GM18517 (cell line): ENCODE data around the gene KCNIP4.

ENCODE experiments used
- ATAC-seq: cut with Tn5 transposase; IDR thresholded peaks from one replicate; pipeline ENCODE4 v1.9.1; 2021; ENCODE audit warnings: mild to moderate bottlenecking, moderate library complexity; ENCODE audit not compliant: unreplicated experiment

The KCNIP4 gene

DNA sequence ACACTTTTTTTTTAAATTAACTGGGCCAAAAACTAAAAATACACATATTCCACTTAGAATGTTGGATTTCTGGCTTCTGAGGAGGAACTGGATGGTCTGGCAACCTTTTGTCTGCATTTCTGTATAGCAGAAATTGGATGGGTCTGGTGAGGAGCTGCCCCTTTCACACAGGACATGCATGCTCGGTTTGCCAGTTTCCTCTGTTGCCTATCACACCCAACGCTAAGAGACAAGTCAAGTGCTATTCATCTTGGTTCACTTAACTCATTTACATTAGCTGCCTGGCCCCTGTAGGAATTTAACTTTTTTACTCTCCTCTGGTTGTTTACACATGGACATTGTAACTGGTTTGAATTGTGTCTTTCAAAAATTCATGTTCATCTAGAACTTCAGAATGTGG, 1052.6 kb downstream of the KCNIP4 start:
- no peak for ATAC-seq

DNA sequence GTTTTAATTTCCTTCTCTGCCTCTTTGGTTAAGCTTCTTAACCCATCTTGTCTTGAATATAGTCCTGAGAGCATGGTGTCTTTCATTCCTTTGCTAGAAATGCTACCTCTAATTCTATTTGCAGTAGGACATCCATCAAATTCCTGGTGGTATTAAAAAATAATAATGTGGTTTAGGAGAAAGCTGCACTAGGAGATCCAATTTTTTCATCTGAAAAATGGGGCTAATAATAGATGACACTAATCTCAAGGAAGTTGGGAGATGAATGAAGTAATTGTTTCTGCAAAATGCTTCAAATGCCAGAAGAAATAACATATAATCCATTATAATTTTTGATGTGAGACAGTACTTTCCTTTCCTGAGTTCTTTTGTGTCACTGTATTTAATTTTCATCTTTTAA, 1053.4 kb downstream of the KCNIP4 start:
- ATAC-seq: no peak

DNA sequence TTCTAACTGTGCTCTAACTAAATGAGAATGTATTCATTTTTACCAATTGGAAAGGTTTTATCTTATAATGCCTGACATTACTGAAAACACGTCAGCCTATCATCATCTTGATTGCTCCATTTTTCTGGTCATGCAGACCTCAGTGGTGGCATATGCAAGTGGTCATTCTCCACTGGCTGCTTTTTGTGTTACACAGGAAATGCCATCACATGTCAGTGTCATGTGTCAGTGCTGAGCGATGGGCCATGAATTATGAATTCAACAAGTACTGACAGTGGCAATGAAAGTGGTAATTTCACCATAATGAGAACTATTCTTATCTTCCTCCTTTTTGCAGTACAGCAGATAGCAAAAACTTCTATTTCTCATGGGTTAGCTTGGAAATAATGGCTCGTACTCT, 1057.8 kb downstream of the KCNIP4 start:
- ATAC-seq: no peak

DNA sequence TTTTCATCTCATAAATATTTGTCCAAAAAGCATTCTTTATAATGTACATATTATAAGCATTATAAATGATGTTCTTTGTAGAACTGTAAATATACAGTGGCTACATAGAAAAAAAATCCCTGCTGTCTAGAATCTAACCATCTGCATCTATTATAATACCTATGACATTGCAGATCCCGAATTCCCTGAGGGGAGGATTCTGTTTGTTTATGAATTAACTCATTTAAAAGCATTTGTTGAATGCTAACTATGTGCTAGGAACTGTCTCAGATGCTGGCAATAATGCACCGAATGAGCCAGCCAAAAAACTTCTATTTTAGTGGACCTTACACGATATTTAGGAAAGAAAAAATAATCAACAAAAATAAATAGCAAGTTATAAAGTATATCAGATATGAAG, 1058.7 kb downstream of the KCNIP4 start:
- no peak for ATAC-seq

DNA sequence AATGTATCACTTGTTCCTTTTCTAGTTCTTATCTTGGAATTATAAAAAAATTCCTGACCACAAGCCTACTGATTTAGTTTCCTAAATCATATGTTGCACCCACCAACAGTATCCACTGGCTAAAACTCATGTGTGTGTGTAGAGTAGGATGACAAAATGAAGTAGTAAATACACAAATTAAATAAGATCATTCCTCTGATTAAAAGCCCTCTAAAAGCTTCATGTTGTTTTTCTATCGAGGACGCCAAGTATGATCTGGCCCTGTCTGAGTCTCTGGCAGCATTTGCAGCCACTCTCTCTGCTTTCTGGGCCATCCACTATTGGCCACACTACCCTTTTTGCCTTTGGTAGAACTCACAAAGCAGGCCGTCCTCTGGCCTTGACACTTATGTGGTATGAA, 1064.9 kb downstream of the KCNIP4 start:
- no peak for ATAC-seq

DNA sequence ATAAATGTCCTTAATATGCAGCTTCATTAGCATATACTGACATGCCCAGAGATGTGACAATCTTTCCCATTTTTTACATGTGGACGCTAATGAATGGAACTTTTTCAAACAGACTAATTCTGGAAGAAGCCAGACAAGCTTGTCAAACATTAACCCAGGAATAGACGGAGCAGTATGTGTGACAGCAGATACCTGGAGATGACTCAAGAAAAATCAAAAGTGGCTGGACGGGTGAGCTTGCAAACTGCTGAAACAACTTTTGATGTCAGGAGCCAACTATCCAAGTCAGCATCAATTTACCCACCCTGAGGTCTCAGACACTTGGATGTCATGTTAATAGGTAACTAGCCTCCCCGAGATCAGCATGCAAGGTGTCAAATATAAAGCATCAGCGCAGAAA, 1065.3 kb downstream of the KCNIP4 start:
- no peak for ATAC-seq

DNA sequence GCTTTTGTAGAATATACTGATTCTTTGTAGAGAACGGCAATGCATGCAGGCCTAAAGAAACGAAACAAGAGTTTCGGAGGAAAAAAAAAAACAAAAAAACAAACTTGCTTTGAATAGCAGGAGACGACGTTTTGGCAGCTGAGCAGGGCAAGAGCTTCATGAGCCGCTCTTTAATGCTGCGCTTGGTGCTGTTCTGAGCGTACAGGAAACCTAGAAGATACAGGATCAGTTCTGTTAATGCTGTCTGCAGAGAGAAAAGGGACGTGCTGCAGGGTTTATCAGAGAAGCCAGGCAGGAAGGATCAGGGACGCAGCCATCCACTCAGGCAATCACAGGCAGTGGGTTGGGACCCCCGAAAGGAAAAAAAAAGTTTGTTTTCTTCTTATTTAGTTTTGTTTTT, 1066.1 kb downstream of the KCNIP4 start:
- no peak for ATAC-seq

DNA sequence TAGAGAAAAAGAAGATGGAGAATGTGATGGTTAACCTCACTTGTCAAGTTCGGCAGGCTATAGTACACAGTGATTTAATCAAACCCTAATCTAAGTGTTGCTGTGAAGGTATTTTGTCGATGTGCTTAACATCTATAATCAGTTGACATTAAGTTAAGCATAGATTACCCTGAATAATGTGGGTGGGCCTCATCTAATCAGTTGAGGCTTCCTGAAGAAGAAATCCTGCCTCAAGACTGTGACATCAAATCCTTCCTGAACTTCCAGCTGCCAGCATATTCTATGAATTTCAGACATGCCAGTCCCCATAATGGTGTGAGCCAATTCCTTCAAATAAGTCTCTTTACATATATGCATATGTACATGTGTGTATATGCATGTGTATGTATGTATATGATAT, 1066.9 kb downstream of the KCNIP4 start:
- no peak for ATAC-seq

DNA sequence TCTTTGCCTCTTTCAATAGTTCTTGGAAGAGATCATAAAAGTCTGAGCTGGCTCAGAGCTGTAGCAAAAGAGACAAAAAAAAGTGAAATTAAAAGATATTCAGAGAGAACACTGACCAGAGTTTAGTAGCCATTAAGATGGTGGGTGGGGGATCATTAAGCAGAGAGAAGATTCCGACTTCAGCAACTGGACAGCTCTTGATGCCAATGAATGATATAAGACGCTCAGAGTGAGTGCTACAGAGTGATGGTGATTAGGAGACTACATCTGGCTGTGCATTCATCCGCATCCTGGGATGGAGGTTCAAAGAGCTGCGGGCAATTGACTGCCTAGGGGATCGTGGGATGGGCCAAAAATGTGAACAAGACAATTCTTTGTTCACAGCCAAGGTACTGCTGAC, 1069.8 kb downstream of the KCNIP4 start:
- no peak for ATAC-seq

DNA sequence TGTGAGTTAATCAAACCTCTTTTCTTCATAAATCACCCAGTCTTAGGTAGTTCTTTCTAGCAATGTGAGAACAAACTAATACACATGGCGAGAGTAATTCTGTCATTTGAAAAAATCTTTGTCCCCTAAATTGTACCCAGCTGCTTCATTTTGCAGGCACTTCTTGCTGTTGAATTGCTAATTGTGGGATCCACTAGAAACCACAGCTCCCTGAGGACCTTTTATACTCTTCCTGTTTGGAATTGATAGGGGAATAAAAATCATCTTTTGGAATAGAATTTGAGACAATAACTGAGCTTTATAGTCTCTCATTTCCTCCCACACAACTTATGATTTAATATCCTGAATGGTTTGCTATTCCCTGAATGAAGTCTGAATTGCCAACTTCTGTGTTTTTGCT, 1078.1 kb downstream of the KCNIP4 start:
- no peak for ATAC-seq

DNA sequence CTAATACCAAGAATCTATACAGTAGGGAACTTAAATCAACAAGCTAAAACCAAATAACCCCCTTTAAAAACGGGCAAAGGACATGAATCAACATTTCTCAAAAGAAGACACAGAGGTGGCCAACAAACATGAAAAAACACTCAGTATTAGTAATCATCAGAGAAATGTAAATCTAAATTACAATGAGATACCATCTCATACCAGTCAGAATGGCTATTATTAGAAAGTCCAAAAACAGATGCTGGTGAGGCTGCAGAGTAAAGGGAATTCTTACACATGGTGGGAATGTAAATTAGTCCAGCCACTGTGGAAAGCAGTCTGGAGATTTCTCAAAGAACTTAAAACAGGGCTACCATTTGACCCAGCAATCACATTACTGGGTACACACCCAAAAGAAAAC, 1080.5 kb downstream of the KCNIP4 start:
- no peak for ATAC-seq

DNA sequence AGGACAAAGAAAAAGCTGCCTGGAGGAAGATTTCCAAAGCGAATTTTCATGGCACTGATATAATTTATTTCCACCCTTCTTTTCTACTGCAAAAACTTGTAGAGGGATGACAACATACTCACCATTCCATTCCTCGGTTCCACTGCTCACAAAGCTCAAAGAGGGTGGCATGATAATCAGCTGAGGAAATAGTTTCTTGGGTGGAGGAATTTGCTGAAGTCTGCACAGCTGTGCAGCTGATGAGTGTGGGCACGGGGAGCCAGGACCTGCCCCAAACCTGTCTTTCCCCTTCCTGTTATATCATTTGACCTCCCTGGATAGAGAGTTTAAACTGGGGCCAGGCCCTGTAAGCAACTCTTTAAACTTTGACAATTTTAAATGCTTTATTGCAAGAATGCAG, 1087.7 kb downstream of the KCNIP4 start:
- no peak for ATAC-seq

DNA sequence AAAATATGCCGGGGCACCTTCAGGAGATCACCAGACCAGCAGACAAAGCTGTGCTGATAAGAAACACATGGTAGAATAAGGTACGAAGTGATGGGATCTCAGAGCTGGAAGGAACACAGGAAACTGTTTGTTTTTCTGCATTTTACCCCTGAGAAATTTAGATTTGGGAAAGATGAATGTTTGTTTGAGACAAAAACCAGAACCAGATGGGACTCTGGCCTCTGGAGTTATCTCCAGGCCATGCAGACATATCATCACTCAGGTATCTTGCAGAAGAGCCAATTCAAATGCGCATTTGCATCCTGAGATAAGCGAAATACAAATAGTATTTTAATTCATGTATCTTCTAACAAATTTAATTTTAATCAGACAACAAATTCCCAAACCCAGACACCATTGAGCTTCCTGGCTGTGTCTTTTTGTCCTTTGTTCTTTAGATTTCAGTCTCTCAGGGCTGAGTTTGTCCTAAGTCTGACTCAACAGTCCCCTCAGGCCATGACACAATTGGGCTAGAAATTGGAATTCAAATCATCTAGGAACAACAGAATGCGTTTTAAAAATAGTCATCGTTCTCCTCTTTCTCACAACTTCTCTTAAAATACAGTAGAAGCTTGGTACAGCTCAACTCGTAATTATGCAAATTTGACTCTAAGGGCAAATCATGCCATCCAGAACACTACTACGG, 1089.3 kb downstream of the KCNIP4 start:
- ATAC-seq: no peak

DNA sequence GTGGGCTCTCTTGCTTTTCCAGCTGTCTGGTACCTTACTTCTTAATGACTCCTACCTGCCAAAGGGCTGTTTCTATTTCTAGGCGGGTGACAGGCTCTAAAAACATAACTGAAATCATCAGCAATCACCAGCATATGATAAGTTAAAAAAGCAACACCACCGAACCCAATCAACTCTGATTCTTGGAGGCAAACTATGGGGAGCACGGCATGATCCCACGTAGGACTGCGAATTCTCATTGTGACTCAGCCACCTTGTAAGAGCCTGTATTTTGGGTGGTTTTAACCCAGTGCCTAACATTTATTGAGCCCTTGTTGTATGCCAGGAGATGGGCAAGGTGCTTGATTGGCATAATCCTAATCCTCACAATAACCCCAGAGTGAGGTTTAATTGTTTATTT, 1091.5 kb downstream of the KCNIP4 start:
- ATAC-seq: no peak

DNA sequence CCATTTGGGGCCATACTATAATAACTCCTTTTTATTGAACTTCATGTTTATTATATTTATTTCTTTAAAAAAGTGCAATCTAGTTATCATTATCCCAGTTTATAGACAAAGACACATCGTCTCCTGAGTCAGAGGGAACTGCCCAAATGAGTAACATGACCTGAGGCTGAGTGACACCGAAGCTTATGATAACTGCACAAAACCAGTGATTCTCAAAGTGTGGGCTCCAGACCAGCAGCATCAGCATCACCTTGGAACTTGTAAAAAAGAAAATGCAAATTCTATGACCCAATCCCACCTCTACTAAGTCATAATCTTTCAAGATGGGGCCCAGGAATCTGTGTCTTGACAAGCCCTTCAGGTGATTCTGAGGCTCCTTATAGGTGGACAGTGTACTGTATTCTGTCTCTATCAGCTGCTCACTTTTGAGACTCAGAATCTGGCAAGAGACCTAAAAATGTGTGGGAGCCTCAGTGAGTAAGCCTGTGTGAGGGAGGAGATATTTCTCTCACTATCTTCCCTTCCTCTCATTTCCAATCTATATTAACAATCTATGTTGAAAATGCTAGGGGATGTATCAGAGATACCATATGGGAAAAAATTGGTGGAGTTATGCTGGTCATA, 1101.3 kb downstream of the KCNIP4 start:
- ATAC-seq: no peak

DNA sequence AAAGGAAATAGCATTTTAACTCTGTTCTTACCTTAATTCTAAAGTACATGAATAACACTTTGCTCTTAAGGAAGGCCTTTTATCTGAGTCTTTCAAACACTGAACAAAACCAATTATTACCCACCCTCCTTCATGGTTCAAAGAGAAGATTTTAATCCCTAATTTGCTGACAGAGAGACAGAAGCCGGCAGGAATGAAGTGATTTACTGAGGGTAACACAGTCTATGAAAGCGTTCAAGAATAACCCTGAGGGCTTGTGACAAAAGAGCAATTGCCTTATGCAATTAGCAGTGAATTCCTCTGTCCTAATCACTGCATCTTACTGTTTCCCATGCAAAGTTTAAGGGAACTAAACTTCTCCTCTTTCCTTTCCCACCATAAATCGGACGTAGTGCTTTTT, 1104.3 kb downstream of the KCNIP4 start:
- ATAC-seq: no peak

DNA sequence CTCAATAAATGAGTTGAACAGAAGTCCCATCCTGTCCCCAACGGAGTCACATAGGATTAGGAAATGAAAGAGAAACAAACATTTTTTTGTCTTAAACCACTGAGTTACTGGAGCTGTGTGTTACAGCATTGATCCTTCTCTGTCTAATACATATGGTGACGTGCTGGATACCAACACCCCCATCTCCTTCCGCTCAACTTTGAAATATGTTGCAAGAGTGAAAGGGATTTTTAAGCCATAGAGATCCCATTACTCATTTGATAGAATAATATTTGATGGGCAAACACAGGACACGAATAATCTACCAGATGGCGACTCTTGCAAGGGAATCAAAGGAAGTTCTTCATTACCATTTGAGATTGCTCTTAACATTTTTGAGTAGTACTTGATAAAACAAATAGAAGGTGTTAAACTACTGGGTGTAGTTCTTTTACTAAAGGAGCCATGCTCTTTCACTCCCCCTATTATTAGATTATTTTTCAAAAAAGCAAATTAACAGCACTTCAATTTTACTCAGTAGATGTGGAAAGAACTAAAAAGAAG, 1107.9 kb downstream of the KCNIP4 start:
- no peak for ATAC-seq

DNA sequence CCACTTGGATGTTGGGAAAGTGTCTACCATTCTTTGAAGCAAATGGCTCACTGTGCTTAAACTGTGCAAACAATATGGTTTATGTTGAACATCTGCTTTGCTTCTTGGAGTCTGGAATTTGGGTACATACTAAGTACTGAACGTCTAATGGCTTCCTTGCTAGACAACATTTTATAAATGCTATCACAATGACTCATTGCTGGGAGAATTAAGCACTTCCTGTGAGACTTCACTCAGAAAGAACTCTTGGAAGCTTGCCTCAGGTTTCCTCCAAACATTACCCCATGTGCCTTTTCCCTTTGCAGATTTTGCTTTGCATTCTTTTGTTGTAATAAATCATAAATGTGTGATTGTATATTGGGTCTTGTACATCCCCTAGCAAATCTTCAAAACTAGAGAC, 1108.6 kb downstream of the KCNIP4 start:
- ATAC-seq: no peak

DNA sequence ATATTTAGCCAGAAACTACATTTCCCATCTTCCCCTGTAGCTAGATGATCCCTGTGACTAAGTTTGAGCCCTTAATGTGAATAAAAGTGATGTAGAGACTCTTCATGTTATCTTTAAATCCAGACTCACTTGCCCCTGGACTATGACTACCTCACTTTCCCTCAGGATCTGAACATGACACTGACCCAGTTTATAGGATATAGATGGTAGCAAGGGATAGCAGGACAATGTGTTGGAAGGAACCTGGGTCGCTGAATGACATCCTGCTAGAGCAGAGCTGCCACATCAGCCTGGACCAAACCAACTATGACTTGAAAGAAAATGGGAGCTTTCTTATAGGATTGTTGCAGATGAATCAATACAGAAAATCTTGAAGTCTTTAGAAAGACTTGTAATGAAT, 1110.1 kb downstream of the KCNIP4 start:
- no peak for ATAC-seq

DNA sequence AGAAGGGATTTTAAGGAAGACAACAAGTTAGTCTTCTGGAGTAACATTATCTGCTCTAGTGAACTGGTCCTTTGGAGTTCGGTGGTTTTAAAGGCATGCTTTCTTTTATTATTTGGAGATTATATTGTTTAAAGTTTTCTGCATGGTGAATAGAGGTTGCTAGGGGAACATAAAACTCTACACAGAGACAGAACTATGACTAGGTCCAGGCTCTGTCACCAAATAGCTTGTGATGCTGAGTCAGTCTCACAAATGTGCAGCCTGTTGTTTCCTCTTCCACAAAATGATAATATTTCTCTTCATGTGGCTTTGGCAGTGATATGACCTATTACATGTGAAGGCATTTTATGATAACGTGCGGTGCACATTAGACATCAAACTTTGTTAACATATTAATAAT, 1115.7 kb downstream of the KCNIP4 start:
- ATAC-seq: no peak

DNA sequence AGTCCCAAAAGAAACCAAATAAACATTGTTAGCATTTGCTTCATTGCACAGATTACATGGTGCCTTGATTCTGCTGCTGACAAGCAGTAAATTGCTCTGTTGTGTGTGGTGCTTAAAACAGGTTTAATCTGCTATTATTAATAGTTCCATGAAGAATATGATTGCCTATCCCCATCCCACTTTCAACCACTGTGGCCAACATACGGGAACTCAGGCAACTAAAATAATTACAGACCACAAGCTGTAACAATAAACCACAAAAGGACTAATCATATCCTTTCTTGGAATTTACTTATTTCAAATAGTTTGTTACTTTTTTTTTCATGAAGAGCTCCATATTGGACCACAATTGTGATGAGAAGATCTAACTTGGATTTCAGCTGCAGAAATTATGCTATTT, 1116.8 kb downstream of the KCNIP4 start:
- ATAC-seq: no peak

DNA sequence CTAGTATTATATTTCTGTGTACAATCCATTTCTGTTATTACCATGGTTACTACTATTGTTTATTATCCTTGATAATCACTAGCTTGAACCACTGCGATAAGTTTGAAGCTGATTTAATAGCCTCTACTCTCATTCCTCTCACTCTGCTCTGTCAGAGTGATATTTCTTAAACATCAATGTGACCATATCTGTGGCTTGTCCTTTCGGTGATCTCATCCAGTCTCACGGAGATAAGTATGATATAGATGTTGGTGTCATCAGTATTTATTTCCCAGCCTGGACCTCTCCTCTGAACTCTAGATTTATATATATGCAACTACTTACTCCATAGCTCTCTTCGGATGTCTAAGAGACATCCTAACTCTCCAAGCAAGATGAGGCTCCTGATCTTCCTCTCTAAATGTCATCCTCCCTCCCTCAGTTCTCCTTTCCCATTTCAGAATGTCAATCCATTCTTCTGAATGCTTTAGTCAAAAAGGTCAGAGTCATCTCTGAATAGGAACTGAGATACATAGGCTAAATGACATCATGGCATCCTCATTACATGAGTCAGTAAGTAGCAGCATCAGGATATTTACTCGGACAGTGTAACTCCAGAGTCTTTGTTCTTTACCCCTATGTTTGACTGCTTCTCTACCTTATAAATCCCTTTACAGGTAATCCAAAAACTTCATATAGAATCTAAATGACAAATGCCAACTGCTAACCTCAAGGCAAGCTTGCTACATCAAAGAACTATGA, 1118.8 kb downstream of the KCNIP4 start:
- ATAC-seq: no peak
